DND-41 (cell line): ENCODE data around the gene LAMTOR2.

Source experiments
- ATAC-seq: fragments of 200-7000 bp; cut with Tn5 transposase; 3 replicates; pipeline ENCODE4 v1.9.1; 2021; ENCODE audit warnings: low read depth; ENCODE audit not compliant: insufficient read depth
- DNase-seq: peaks from one replicate; pipeline ENCODE4 v3.0.0-alpha.2; 2020
- H2AFZ ChIP-seq: 2 replicates; pipeline ENCODE4 v1.6.0; 2012; ENCODE audit warnings: low read depth, low read length
- H3K27ac ChIP-seq: 2 replicates; pipeline ENCODE4 v1.5.1; 2012; ENCODE audit warnings: low read length, inconsistent platforms
- H3K27me3 ChIP-seq: fragments of 200-600 bp; sonication (generic); 2 replicates; pipeline ENCODE4 v1.6.0; 2012; ENCODE audit warnings: low read length, mild to moderate bottlenecking, inconsistent platforms; ENCODE audit not compliant: insufficient read depth, poor library complexity
- H3K36me3 ChIP-seq: 2 replicates; pipeline ENCODE4 v1.5.1; 2012; ENCODE audit warnings: low read length, inconsistent platforms; ENCODE audit not compliant: insufficient read depth
- H3K4me1 ChIP-seq: 2 replicates; pipeline ENCODE4 v1.5.1; 2012; ENCODE audit warnings: mild to moderate bottlenecking, low read length; ENCODE audit not compliant: insufficient read depth
- H3K4me2 ChIP-seq: 2 replicates; pipeline ENCODE4 v1.6.0; 2012; ENCODE audit warnings: mild to moderate bottlenecking, moderate library complexity, low read length, inconsistent platforms; ENCODE audit not compliant: insufficient read depth
- H3K4me3 ChIP-seq, 2 experiments: fragments of 200-600 bp in 1 of 2; shearing (Covaris generic) in 1 of 2; 2 replicates each; pipeline ENCODE4 v1.5.1; 2012 to 2016; ENCODE audit warnings: inconsistent platforms in 2 of 2, low read length in 2 of 2, mild to moderate bottlenecking in 2 of 2, low read depth in 1 of 2, moderate library complexity in 1 of 2
- H3K79me2 ChIP-seq: 2 replicates; pipeline ENCODE4 v1.6.0; 2012; ENCODE audit warnings: low read length, inconsistent platforms; ENCODE audit not compliant: insufficient read depth
- H3K9ac ChIP-seq: 2 replicates; pipeline ENCODE4 v1.6.0; 2012; ENCODE audit warnings: low read depth, mild to moderate bottlenecking, inconsistent platforms, low read length, moderate library complexity
- H3K9me3 ChIP-seq: 2 replicates; pipeline ENCODE4 v1.5.1; 2012; ENCODE audit warnings: low read length, moderate library complexity, mild to moderate bottlenecking, inconsistent platforms; ENCODE audit not compliant: insufficient read depth, severe bottlenecking
- H4K20me1 ChIP-seq: 2 replicates; pipeline ENCODE4 v1.6.0; 2012; ENCODE audit warnings: low read length; ENCODE audit not compliant: insufficient read depth
- CTCF ChIP-seq: IDR thresholded peaks from 2 replicates; pipeline ENCODE4 v1.5.1; 2012; ENCODE audit warnings: borderline replicate concordance, low read length, moderate library complexity, mild to moderate bottlenecking; ENCODE audit not compliant: poor library complexity, severe bottlenecking; ENCODE audit errors: extremely low read depth
- EZH2 ChIP-seq: IDR thresholded peaks from 3 replicates; pipeline ENCODE4 v1.6.1; 2012; ENCODE audit warnings: borderline replicate concordance, low read depth, mild to moderate bottlenecking, moderate library complexity, low read length, inconsistent platforms; ENCODE audit not compliant: severe bottlenecking

The LAMTOR2 gene

GRCh38 chr1:156082309-156083091 lies 27.9 kb downstream of the LAMTOR2 start, which contains the start of gene MEX3A:
MEX3A (minus strand) TSS chr1:156082465; CDS start chr1:156081998, 467 bp downstream.
- Histone ChIP-seq H3K9ac (peak within 1 kb of the TSS; percentile 73), H3K4me2 (peak within 1 kb of the TSS; percentile 94), H4K20me1 (peaks cover 5% of the 10 kb centered on the region; the same call in 1 of the 2 replicates), H3K9me3 (no peaks in the 10 kb centered on the region), H3K27ac (peak within 1 kb of the TSS; percentile 56), H3K36me3 (peaks cover 2% of the 10 kb centered on the region), H3K27me3 (no peaks in the 10 kb centered on the region), H3K4me1 (peaks cover 33% of the 10 kb centered on the region), H2AFZ (peak within 1 kb of the TSS; percentile 81), H3K79me2 (peaks cover 9% of the 10 kb centered on the region), H3K4me3 (peak within 1 kb of the TSS; percentile 59 to 72)
- peak; percentile 75 for DNase-seq
- TF ChIP-seq CTCF (no peak), EZH2 (no peak)
- ATAC-seq, result peak; percentile 92

GRCh38 chr1:156083800-156084790 lies 29.5 kb downstream of the LAMTOR2 start:
- TF ChIP-seq EZH2, result no peak
- no peak for TF ChIP-seq CTCF
- Histone ChIP-seq H4K20me1 (no peaks in the 10 kb centered on the region), H3K36me3 (no peaks in the 10 kb centered on the region), H3K9ac (no peak overlapping the region; the same call in 1 of the 2 replicates), H3K4me2 (peak overlapping the region; percentile 94; the same call in 1 of the 2 replicates), H2AFZ (no peak overlapping the region), H3K27ac (no peak overlapping the region), H3K27me3 (no peaks in the 10 kb centered on the region), H3K4me1 (peaks cover 33% of the 10 kb centered on the region), H3K79me2 (peaks cover 9% of the 10 kb centered on the region), H3K4me3 (no peak overlapping the region), H3K9me3 (no peaks in the 10 kb centered on the region)
- no peak for ATAC-seq
- no peak for DNase-seq

GRCh38 chr1:156086256-156086662 lies 31.7 kb downstream of the LAMTOR2 start:
- Histone ChIP-seq H4K20me1 (no peaks in the 10 kb centered on the region), H2AFZ (no peak overlapping the region), H3K9me3 (no peaks in the 10 kb centered on the region), H3K9ac (no peak overlapping the region), H3K4me3 (no peak overlapping the region), H3K4me2 (no peak overlapping the region), H3K36me3 (no peaks in the 10 kb centered on the region), H3K27ac (no peak overlapping the region), H3K4me1 (peaks cover 14% of the 10 kb centered on the region), H3K27me3 (no peaks in the 10 kb centered on the region), H3K79me2 (peaks cover 5% of the 10 kb centered on the region)
- DNase-seq (no peak), ATAC-seq (no peak)
- TF ChIP-seq CTCF, result no peak
- no peak for TF ChIP-seq EZH2
